HG02763 (cell line): ENCODE results near the gene KLRB1.
"Not testable (repeated sequence)": the region's sequence is repeated elsewhere in the genome, so short reads cannot be mapped to it uniquely, and the experiment has no call there.

Source experiments
- ATAC-seq: cut with Tn5 transposase; IDR thresholded peaks from one replicate; pipeline ENCODE4 v1.9.1; 2021; ENCODE audit warnings: mild to moderate bottlenecking, moderate library complexity; ENCODE audit not compliant: unreplicated experiment

KLRB1 gene

DNA sequence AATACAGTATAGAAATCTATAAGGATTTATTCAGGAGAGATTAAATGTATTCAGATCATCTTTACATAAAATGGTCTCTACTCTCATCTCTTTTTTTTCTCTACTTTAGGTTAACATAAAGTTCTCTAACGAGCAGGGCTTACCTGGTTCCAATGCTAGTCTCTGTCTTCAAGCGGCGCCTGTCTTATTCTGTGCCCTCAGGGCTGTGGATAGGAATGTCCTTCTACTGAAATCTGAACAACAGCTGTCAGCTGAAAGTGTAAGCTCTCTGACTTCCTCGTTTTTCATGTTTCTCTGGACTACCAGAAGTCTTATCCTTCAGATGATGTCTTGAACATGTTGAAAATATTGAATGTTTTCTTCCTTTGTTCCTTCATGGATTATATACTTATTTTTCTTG is 62.2 kb downstream of the KLRB1 start:
- ATAC-seq, result not testable (repeated sequence)
